ENCODE results near the gene YAP1.

DNA sequence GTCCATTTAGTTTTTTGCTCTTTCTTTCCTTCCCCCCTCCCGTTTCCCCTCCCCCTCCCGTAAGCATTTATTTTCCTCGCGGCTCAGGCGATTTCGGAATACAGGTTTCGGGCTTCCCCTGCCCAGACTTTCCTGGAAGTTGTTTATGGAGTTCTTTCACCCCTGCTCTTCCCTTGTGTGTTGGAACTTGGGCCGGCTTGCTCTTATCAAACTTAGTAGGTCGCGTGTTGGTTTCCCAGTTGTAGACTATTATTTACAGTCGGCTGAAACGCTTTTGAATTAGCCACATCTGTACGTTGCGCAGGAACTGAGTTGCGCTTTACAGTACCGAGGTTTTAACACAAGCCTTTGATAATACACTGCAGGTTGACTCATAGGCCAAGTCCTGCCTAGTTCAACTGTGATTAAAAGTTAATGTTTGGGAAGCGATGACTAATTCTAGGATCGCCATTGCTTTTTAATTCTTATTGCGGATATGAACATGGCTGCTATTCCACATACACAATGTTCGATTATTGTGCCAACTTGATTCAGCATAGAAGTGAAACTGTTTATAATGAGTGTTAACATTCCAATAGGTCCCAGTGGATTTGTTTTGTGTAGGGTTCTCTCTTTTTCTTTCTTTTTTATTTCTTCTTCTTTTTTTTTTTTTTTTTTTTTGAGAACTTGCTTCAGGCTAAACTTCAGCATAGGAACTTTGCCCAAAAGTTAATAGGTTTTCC is 1.7 kb downstream of the YAP1 start:
- TF ChIP-seq, protein P1, sequence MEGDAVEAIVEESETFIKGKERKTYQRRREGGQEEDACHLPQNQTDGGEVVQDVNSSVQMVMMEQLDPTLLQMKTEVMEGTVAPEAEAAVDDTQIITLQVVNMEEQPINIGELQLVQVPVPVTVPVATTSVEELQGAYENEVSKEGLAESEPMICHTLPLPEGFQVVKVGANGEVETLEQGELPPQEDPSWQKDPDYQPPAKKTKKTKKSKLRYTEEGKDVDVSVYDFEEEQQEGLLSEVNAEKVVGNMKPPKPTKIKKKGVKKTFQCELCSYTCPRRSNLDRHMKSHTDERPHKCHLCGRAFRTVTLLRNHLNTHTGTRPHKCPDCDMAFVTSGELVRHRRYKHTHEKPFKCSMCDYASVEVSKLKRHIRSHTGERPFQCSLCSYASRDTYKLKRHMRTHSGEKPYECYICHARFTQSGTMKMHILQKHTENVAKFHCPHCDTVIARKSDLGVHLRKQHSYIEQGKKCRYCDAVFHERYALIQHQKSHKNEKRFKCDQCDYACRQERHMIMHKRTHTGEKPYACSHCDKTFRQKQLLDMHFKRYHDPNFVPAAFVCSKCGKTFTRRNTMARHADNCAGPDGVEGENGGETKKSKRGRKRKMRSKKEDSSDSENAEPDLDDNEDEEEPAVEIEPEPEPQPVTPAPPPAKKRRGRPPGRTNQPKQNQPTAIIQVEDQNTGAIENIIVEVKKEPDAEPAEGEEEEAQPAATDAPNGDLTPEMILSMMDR (IDR thresholded peaks at IDR 0.05; ENCODE audit: insufficient read depth, low read depth, low read length): no peak
- TF ChIP-seq EZH2 (IDR thresholded peaks at IDR 0.05; ENCODE audit: insufficient read depth, low read length): no peak
